Pancreas (tissue), 10 donors: ENCODE results near the gene KRTAP20-4. TPM values are rescaled to one million over a fixed set of nuclear protein-coding genes. Genes with fewer than 3 reads are reported as not detected.

Source experiments
- ATAC-seq, 4 donors: fragments of 200-7000 bp; cut with Tn5 transposase; one replicate each; pipeline versions ENCODE4 v1.8.0 to v1.9.1; 2020; ENCODE audit warnings: mild to moderate bottlenecking in 4 of 4, moderate library complexity in 4 of 4
- DNase-seq, 6 donors: peaks; one replicate each; pipeline ENCODE4 v3.0.0-alpha.2; 2020
- FAIRE-seq: peaks from 2 replicates; lab custom pipeline; 2012; peaks lifted over from hg19 to GRCh38; lab: Jason Lieb, UNC
- H3K27ac ChIP-seq, 4 donors: fragments of 200-600 bp; sonication (generic); 1 replicate in 3 of 4; 2 replicates in 1 of 4; pipeline versions ENCODE4 v1.5.0 to v1.8.0; 2020
- H3K27me3 ChIP-seq, 4 donors: fragments of 200-600 bp; one replicate each; pipeline ENCODE4 v1.8.0; 2021
- H3K36me3 ChIP-seq, 3 donors: fragments of 200-600 bp; sonication (generic) in 1 of 3; one replicate each; pipeline versions ENCODE4 v1.5.0 to v1.8.0; 2020 to 2021
- H3K4me1 ChIP-seq, 3 donors: fragments of 200-600 bp; one replicate each; pipeline ENCODE4 v1.8.0; 2021
- H3K4me3 ChIP-seq, 4 donors: fragments of 200-600 bp; sonication (generic) in 2 of 4; one replicate each; pipeline versions ENCODE4 v1.5.0 to v1.8.0; 2020 to 2021
- H3K9me3 ChIP-seq, 4 donors: fragments of 200-600 bp; one replicate each; pipeline ENCODE4 v1.8.0; 2021
- WGBS, 2 donors: extraction: QIAGEN DNeasy Blood & Tissue Kit; methylation state at CpG; one replicate each; pipeline ENCODE4 v1.1.7; 2013; 5-methylcytosine and 5-hydroxymethylcytosine counted together
- intact Hi-C, 3 donors: fragments of 100-400 bp; cut with DNase I; formaldehyde crosslinking; loops; one replicate each; pipeline versions ENCODE4 v1.11.1 to v1.14.2; 2022
- polyA plus RNA-seq, 2 donors: library from polyadenylated mRNA; stranded (reverse); fragments of 200-250 nt; gene quantifications; one replicate each; pipeline ENCODE4 v1.2.3, GENCODE V29; 2013
- total RNA-seq, 6 donors: library from RNA; stranded (reverse); fragmentation: NEBNext Ultra II Directional in 4 of 6; extraction: Animal tissue kit (Norgen Biotek cat#: 25700) in 4 of 6; gene quantifications; one replicate each; pipeline versions ENCODE4 v1.2.1 to v1.2.4, GENCODE V29; 2021 to 2023
- TF ChIP-seq, protein P1 (sequence below), 4 donors: fragments of 200-600 bp; sonication (generic) in 3 of 4; IDR thresholded peaks; one replicate each; pipeline versions ENCODE4 v1.5.0 to v1.8.0; 2021; ENCODE audit warnings: antibody characterized with exemption in 4 of 4
- donor health status: healthy with polysubstance abuse.
- donor health status: DM: no; HTN: no; CAD: no; lungs with moderate emphysema.
- donor health status: DM: no; HTN: no; CAD: no.
- donor health status: control.
- donor health status: control.
- donor health status: Bipolar disorder and iron deficiency.
- donor health status: DM: yes; HTN: yes; CAD: no.
- donor health status: DM: no; HTN: no; CAD: no.
- donor health status: DM: no; HTN: no; CAD: no.
- donor health status: DM: yes; HTN: yes; CAD: no.

The KRTAP20-4 gene
- total and polyA plus RNA-seq, 8 donors = not detected

DNA sequence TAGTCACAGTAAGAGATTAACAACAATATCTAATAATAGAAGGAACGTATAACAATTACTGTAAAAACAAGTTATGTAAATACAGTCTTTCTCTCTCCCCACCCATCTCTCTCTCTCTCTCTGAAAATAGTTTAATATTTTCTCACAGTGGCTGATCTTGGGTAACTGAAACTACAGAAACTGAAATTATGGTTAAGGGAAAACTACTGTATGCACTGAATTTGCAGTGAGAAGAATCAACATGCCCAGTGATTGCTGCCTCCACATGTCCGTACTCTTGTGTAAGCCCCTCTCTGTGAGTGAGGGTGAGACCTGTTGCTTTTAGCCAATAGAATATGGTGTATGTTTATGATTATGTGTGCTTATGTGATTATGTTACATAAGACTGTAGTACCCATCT lies 8.3 kb upstream of the KRTAP20-4 start:
- DNase-seq (no peak), FAIRE-seq (no peak), ATAC-seq (no peak)
- no peaks in the 10 kb centered on the region for H3K9me3 ChIP-seq
- 70% methylated on average over 2 of the region's 2 CpGs for WGBS, 2 donors
- H3K27me3 ChIP-seq = no peaks in the 10 kb centered on the region
- H3K27ac ChIP-seq = no peak overlapping the region
- H3K4me1 ChIP-seq = no peaks in the 10 kb centered on the region
- TF ChIP-seq, protein P1, sequence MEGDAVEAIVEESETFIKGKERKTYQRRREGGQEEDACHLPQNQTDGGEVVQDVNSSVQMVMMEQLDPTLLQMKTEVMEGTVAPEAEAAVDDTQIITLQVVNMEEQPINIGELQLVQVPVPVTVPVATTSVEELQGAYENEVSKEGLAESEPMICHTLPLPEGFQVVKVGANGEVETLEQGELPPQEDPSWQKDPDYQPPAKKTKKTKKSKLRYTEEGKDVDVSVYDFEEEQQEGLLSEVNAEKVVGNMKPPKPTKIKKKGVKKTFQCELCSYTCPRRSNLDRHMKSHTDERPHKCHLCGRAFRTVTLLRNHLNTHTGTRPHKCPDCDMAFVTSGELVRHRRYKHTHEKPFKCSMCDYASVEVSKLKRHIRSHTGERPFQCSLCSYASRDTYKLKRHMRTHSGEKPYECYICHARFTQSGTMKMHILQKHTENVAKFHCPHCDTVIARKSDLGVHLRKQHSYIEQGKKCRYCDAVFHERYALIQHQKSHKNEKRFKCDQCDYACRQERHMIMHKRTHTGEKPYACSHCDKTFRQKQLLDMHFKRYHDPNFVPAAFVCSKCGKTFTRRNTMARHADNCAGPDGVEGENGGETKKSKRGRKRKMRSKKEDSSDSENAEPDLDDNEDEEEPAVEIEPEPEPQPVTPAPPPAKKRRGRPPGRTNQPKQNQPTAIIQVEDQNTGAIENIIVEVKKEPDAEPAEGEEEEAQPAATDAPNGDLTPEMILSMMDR (IDR thresholded peaks at IDR 0.05) = no peak
- intact Hi-C loops = no loop called here
- no peaks in the 10 kb centered on the region for H3K36me3 ChIP-seq
- no peak overlapping the region for H3K4me3 ChIP-seq

DNA sequence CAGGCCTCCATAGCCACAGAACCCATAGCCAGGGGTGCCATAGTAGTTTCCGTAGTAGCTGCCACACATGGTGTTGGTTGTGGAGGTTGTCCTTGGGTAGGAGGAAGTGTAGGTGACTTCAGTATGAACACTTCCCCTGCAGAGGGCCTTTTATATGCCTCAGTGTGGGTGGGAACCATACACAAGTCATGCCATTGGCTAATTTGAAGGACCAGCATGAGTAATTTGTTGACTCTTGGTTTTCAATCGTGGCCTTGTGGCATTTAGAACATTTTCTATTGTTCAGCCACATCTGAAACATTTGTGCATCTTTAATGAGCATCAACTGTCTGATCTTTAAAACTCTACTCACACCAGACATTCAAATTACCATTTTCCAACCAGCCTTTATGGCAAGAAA lies 6.6 kb upstream of the KRTAP20-4 start, which contains the start of gene KRTAP6-1:
Gene KRTAP6-1, minus strand, starts transcription at position 95 of the 400 bp plus-strand sequence. Its CDS starts 26 bp downstream, at position 69.
- 56 to 58% methylated on average over 2 of the region's 2 CpGs for WGBS, 2 donors
- no peak within 1 kb of the TSS for H3K27ac ChIP-seq
- FAIRE-seq = no peak
- TF ChIP-seq, protein P1 (IDR thresholded peaks at IDR 0.05) = no peak
- no peaks in the 10 kb centered on the region for H3K9me3 ChIP-seq
- no peak for DNase-seq
- ATAC-seq = no peak
- no peaks in the 10 kb centered on the region for H3K4me1 ChIP-seq
- H3K36me3 ChIP-seq = no peaks in the 10 kb centered on the region
- no peak within 1 kb of the TSS for H3K4me3 ChIP-seq
- no peaks in the 10 kb centered on the region for H3K27me3 ChIP-seq
- intact Hi-C loops = no loop called here

DNA sequence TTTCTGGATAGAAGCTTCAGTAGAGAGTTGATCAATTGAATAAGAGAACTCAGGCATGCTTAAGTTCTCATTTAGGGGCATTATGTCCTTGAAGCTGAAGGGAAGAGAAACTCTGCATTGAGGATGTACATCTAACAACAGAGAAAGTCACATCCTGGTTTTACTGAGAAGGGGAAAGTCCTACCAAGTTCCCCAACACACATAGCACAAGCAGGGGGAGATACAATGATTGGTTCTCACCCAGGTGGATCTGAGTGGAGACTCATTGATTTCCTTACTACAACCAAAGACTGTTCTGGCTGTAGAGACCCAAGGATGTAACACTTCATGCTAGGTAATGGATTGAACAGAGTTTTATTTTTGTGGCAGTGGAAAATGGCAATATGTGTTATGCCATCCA lies 5.2 kb upstream of the KRTAP20-4 start:
- TF ChIP-seq, protein P1 (IDR thresholded peaks at IDR 0.05) = no peak
- ATAC-seq = no peak
- no peak for DNase-seq
- H3K27ac ChIP-seq = no peak overlapping the region
- no peaks in the 10 kb centered on the region for H3K27me3 ChIP-seq
- intact Hi-C loops = no loop called here
- H3K36me3 ChIP-seq = no peaks in the 10 kb centered on the region
- no peaks in the 10 kb centered on the region for H3K4me1 ChIP-seq
- no peak for FAIRE-seq
- no peaks in the 10 kb centered on the region for H3K9me3 ChIP-seq
- no peak overlapping the region for H3K4me3 ChIP-seq

DNA sequence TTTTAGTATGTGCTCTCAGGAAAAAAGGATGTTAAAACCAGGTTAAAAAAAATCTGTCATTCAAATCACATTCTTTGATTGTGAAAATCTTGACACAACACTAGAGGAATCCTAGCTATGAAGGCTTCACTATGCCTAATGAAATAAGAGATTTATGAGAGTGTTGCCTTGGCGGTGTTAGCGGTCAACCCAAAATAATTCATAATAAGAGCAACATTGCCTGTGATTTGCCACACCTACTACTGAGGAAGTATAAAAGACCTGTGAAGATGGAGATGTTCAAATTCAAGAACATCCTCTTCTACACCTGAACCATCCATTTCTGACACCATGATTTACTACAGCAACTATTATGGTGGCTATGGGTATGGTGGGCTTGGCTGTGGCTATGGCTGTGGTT lies 4.3 kb upstream of the KRTAP20-4 start, which contains the start of gene KRTAP20-1:
Gene KRTAP20-1, plus strand, starts transcription at position 301 of the 400 bp plus-strand sequence. Its CDS starts 30 bp downstream, at position 331.
- DNase-seq (no peak), FAIRE-seq (no peak), ATAC-seq (no peak)
- H3K36me3 ChIP-seq = no peaks in the 10 kb centered on the region
- intact Hi-C loops = no loop called here
- H3K4me1 ChIP-seq = no peaks in the 10 kb centered on the region
- no peaks in the 10 kb centered on the region for H3K27me3 ChIP-seq
- H3K4me3 ChIP-seq = no peak within 1 kb of the TSS
- no peaks in the 10 kb centered on the region for H3K9me3 ChIP-seq
- TF ChIP-seq, protein P1 (IDR thresholded peaks at IDR 0.05) = no peak
- 88 to 92% methylated on average over 2 of the region's 2 CpGs for WGBS, 2 donors
- H3K27ac ChIP-seq = no peak within 1 kb of the TSS

DNA sequence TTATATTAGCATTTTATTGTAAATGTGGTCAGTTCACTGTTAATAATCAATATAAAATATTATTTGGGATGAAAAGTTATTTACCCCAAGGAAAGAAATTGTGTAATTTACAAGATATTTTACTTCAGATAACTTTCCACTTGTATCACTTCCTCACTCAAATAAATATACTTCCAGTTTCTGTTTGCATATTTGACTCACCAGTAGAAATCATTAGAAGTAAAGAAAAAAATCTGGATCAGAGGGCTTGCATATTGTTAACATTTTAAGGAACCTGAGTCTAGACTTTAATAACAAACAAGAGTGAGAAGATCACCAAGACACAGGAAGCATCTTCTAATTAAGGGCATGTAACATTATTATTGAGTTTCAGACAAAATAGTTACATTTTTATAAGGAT lies 347 bp upstream of the KRTAP20-4 start:
- no peak overlapping the region for H3K27ac ChIP-seq
- H3K4me1 ChIP-seq = no peaks in the 10 kb centered on the region
- FAIRE-seq (no peak), DNase-seq (no peak), ATAC-seq (no peak)
- H3K36me3 ChIP-seq = no peaks in the 10 kb centered on the region
- H3K9me3 ChIP-seq = no peaks in the 10 kb centered on the region
- no peaks in the 10 kb centered on the region for H3K27me3 ChIP-seq
- TF ChIP-seq, protein P1 (IDR thresholded peaks at IDR 0.05) = no peak
- no peak overlapping the region for H3K4me3 ChIP-seq
- intact Hi-C loops = no loop called here
